HG03565 (cell line): Measurements from ENCODE around the gene PCNX1.

Source experiments
- ATAC-seq: cut with Tn5 transposase; IDR thresholded peaks from one replicate; pipeline ENCODE4 v1.9.1; 2021; ENCODE audit warnings: mild to moderate bottlenecking, moderate library complexity; ENCODE audit not compliant: unreplicated experiment

Gene PCNX1

DNA sequence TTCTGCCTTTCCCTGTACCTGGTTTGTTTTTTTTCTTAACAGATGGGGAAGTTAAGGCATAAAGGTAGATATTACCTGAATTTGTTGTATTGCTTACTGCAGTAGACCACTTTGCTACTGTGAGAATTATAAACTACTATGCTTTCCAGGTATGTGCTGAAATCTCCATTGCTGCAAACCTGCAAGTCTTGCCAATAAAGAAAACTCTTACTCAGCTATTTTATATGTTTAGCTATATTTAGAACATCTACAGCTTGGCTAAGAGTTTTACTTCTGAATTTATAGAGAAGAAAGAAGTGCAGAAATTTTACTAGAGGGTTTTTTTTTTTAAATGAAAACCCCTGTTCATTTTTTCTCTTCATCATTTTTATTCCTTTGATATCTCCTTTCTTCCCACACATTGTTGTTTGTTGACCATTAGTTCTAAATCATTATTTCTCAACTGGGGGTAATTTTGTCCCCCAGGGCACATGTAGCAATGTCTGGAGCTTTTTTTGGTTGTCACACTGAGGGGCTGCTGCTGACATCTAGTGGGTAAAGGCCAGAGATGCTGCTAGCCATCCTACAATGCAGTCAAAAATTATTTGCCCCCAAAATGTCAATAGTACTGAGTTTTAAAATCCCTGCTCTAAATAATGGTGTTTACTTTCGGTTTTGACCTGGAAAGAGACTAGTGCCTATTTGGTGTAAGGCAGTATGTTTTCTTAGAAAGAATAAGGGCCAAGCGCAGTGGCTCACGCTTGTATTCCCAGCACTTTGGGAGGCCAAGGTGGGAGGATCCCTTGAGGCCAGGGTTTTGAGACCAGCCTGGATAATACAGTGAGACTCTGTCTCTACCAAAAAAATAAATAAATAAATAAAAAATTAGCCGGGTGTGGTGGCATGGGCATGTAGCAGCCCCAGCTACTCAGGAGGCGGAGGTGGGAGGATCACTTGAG lies 48.6 kb downstream of the PCNX1 start:
- peak; percentile 45 for ATAC-seq

DNA sequence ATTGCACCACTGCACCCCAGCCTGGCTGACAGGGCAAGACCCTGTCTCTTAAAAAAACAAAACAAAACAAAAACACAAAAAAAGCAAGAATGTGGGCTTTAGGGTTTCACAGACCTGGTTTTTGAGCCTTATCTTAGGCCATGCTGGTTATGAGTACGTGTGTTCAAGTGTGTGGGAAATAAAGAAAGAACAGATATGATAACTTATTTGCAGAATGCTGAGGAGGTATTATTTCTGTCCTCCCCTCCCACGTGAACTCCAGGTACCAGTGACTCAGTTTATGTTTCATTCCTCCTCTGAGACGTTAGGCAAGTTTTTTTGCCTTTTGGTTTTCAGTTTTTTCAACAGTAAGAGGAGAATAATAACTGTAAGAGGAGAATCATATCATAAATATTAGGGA lies 49.3 kb downstream of the PCNX1 start:
- ATAC-seq, result no peak

DNA sequence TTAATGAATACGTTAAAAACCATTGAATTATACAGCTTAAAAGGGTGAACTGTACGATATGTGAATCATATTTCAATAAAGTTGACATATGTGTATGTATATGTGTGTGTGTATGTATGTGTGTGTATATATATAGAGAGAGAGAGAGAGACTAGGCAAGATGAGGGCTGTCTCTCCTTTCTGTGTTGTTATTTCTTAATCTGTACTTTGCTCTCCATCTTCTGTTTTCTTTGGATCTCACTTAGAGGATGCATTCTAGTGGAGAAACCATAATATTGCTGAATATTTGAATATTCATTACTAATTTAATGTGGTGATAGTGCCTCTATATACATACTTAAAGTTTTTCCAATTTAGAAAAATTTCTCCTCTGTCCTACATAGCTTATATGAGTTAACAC lies 50.5 kb downstream of the PCNX1 start:
- ATAC-seq, result no peak

DNA sequence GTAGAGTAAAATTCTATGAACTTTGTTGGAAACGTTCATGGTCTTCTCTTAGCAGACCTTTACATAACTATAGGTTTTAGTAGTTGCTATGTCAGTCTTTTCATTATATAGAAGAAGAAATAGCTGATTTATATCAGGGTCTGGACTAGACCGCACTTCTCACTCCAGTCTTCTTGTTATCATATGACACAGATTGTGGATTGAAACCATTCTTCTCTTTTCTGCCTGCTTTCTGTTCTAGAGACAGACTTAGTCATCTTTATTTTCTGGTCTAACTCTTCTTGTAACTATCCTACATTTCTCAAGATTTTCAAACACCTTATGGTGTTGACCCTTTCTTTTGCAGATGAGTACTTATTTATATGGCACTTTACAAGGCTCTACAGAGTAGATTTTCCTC lies 55.7 kb downstream of the PCNX1 start:
- no peak for ATAC-seq

DNA sequence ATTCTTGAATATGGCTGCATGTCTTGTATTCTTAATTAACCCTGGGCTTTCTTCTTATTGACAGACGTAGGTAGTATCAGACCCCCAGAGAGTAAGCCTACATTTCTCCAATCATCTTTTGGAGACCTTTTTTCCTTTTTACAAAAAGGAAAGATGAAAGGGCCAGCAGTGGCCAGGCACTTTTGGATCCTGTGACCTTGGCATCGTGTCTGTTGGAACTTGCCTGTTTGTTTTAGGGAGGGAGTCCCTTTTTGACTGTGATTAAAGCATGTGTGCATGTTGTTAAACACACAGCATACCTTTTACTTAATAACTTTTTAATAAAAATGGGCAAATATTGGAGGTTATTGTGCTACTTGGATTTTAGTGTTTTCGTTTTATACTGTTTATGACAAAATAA lies 57.2 kb downstream of the PCNX1 start:
- no peak for ATAC-seq

DNA sequence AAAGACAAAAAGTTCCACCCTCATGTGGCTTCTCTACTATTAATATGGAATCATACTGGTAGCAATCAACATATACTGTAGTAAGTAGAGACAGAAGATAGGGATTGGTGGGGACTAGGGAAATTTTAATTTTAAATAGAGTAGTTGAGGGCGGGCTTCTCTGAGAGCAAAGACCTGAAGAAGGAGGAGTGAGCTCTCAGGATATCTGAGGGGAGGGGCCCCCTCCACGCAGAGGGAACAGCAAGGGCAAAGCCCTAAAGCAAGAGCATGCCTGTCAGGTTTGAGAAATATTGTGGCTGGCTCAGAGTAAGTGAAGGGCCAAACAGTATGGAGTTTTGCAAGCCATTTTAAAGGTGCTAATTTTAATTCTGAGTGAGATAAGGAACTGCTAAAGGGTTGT lies 64.3 kb downstream of the PCNX1 start:
- no peak for ATAC-seq

DNA sequence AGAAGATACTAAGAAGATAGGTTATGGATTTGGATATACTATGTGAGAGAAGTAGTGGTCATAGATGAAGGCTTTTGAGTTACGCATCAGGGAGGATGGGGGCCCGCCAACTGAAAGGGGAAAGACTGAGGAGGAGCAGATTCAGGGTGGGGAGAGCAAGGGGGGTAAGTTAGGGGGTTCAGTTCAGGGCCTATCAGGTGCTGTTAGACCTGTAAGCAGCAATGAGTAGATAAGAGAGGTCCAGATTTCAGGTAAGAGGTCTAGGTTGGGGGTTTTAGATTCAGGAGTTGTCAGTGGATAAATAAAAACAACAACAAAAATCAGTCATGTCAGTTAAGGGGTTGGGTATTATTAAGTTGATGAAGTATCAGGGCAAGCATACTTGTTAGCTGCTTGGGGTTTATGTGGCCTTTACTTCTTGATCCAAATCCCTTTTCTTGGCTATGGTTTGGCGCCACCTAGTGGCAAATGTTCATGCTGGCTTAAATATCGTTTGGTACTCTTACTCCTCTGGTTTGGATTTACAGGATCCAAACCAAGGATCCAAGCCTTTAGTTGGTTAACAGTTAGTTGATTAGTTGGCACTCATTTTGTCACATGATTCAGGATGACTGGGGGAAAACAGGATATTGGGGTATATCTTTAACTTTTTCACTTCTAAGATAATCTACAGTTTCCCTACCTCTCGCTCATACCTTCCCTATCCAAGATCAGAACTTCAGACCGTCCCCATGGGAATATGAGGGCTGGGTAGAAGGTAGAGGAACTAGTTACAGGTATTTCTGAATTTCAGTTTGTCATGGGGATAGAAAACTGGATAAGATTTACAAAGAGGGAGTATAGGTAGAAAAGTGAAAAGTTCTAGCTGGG lies 65.1 kb downstream of the PCNX1 start:
- ATAC-seq, result no peak

DNA sequence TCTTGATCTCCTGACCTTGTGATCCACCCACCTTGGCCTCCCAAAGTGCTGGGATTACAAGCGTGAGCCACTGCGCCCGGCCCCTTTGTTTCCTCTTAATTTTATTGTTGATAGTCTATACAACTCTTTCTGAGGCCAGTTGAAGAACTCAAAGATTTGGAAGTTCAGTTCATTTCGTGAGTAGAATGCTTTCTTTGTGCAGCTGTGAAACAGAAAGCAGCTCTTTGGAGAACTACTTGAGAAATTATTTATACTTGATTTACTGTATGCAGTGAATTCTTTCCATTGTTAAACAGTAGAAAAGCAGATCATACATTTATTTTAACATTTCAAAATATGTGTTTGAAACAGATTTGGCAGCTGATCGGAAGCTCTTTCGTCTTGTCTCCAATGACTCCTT lies 69.3 kb downstream of the PCNX1 start:
- ATAC-seq, result no peak

DNA sequence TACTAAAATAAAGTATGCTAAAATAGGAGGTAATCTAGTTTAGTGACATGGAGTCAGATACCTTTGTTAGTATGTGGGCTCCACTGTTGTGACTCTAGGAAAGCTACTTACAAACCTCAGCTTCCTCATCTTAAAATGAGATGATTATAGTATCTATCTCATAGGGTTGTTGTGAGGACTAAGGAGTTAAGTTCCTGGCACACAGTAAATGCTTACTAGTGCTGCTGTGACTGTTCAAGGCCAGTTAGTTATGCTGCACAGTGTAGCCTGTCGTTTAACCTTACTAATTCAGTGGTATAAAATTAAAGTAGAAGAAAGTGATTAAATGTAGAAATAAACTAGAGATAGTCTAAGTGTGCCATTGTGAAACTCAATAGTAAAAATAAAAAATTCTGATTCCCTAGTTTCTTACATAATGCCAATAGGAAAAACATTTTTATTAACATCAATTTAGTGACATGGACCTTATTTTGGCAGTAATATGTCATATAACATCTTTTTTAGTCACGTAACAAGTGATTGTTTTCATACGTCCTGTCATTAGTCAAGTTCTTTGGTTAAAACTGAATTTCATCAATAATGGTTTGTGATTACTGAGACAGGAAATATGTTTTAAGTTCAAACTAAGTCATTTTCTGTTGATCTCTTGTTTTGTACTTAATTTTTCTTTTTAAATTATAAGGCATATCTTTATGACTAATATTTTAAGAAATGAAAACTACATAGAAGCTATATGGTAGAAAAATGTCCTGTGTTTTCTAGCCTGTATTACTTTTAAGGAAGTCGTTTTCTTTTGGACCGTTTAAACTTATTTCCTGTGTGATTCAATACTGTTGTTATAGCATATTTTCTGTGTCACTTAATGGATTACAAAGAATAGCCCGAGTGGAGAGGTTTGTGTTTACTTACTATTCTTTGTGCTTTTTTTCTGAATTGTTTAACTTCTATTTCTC lies 74.0 kb downstream of the PCNX1 start:
- ATAC-seq, result no peak

DNA sequence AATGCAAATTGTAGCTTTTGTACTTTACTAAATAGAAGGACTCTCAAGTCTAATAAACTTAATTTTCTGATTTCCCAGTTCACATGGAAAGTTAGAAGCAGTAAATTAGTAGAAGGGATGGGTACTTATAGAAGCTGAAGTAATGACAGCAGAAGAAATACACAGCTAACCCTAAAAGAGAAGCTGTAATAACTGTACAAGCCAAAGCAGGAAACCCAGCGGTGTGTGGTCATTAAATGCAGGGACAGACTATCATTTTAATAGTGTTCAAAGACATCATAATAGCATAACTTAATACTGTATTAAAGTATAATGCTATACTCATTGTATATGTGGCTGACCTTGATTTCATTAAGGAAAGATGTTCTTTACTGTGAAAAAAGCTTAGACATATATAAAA lies 74.9 kb downstream of the PCNX1 start:
- ATAC-seq, result no peak

DNA sequence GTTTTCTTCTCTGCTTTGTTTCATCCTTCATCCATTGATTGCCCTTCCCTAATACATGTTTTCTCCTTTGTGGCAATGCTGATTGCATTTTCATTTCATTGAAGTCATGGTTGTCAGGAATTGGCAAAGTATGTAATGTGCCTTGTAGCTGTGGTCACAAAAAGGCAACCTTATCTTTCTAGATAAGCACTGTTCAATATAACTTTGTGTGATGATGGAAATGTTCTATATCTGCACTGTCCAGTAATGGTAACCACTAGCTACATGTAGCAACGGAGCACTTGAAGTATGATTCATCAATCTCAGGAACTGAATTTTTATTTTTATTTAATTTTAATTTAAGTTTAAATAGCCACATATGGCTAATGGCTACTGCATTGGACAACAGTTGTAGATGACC lies 79.8 kb downstream of the PCNX1 start:
- no peak for ATAC-seq

DNA sequence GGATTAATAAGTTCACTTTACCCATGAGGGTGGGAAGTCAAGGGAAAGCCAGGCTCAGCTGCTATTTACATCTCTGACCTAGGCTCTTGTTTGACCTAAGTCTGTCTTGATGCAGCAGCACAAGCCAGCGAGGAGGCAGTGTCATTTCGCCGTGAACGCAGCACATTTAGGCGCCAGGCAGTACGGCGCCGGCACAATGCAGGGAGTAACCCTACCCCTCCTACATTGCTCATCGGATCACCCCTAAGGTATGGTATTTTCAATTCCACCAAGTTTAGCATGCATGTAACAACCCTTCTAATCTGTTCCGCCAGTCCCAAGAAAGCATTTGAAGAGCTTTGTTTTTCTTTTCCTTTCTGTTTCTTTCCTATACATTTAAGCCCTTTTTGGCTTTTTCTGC lies 81.2 kb downstream of the PCNX1 start:
- no peak for ATAC-seq

DNA sequence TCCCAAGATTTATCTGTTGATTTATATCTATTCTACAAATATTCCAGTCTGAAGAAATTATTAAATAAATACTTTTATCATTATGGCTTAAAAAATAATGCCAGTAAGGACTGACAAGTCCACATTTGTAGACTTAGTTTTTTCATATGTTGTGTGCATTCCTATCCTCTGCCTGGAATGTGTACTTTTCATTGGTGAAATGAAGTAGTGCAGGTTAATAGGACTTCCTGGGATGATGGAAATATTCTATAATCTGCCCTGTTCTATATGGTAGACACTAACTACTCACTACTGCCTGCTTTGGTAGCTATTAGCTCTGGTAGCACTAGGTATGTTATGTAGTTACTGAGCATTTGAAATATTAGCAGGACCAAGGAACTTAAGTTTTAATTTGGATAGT lies 86.7 kb downstream of the PCNX1 start:
- ATAC-seq, result no peak

DNA sequence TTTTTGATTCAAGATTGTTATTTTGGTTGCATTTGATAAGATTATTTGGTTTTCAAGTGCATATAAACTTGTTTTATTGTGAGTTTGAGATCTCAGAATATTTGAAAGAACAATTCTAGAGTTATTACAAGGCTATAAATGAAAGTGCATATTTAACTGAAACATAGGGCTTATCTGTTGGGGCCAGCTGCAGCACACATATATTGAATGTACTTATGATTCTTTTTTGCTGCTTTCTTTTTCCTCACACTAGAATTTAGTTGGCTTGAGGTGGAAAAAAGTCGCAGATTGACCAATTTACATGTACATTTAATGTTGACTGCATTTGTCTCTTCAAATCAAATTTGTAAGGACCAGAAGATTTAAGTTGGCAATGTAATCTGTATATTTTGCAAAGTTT lies 88.0 kb downstream of the PCNX1 start:
- no peak for ATAC-seq

DNA sequence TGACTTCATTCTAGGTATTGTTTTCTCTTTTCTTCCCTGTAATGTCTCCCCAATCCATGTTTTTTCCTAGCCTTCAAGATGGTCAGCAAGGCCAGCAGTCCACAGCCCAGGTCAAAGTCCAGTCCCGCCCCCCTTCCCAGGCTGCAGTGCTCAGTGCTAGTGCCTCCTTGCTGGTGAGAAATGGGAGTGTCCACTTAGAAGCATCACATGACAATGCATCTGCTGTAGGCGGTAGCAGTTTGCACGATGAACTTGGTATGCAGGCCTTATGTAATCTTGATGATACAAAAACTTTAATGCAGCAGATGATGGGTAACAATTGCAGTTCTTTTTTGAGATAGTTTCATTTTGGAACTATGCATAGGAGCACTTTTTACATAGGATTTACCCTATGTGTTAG lies 88.4 kb downstream of the PCNX1 start:
- no peak for ATAC-seq

DNA sequence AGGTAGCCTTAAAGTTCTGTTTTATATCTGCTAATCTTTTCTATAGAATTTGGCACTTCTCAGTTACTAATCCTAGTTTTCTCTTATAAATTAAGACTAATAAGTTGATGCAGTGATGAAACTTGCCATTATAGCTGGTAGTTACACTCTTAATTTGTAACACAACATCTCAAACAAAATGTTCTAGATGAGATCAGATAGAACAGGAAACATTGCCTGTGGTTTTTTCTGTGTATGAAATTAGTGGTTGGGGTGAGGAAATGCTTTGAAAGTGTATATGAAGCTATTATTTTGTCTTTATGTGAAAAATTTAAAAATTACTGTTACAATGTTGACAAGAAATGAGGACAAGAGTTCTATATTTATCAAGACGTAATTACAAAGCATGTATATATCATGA lies 91.9 kb downstream of the PCNX1 start:
- ATAC-seq, result no peak

DNA sequence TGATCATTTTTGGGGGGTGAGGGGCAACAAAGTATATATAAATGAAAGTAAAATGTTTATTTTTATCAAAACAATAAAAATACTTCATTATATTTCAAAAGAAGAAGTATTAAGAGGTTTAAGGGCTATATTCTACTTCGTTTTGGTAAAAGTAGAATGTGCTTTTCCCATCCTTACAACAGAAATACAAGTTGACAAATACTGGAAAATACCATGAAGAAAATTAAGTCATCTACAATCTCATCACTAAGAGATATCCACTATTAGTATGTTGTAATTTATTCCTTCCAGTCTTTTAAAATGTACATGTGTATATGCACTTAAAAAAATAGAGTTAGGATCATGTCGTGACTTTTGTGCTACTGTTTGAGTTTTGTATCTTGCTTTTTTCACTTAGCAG lies 92.8 kb downstream of the PCNX1 start:
- no peak for ATAC-seq

DNA sequence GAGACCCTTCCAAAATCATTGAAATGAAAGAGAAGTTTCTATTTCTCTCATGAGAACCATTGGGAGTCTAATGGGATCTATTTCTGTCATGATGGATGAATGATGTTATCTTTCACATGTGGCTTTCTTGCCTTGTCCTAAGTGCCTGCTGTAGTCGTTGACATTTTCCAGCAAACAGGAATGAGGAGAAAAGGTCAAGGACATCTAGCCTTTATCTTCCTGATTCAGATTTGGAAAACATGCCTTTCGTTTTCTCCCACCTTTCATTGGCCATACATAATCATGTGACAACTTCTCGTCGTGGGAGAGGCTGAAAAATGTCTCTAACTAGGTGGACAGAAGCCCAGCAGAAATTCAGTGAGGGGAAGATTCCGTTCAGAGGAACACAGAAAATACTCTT lies 94.5 kb downstream of the PCNX1 start:
- ATAC-seq, result no peak

DNA sequence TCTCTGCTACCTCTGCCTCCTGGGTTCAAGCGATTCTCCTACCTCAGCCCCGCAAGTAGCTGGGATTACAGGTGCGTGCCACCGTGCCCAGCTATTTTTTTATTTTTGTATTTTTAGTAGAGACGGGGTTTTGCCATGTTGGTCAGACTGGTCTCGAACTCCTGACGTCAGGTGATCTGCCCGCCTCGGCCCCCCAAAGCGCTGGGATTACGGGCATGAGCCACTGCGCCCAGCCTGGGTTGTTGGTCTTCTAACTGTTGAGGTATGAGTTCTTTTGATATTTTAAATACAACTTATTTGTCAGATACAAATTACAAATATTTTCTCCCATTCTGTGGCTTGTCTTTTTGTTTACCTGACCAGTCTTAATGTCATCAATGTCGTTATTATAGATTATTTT lies 95.9 kb downstream of the PCNX1 start:
- ATAC-seq, result no peak

DNA sequence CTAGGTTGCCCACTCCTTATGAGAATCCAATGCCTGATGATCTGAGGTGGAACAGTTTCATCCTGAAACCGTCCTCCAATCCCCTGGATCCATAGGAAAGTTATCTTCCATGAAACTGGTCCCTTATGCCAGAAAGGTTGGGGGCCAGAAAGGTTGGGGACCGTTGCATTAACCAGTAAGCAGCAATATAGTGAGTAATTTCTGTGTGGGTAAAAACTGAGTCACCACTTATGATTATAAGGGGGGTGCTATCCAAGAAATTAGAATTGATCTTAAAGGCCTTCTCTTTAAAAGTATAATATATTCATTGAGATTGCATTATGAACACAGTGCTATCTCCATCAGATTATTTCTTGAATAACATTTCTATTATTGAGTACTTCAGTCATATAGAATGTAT lies 97.2 kb downstream of the PCNX1 start:
- no peak for ATAC-seq

DNA sequence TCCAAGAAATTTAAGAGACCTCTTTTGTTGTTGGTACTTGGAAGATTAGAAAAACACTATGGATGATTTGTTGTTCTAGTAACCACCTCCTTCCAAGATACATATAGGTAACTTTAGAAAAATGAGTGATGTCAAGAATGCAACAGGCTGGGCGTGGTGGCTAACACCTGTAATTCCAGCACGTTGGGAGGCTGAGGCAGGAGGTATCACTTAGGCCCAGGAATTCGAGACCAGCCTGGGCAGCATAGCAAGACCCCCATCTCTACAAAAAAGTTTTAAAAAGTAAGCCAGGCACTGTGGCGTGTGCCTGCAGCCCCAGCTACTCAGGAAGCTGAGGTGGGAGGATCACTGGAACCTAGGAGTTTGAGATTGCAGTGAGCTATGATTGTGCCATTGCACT lies 97.8 kb downstream of the PCNX1 start:
- no peak for ATAC-seq
